Right atrium auricular region (tissue), 2 donors: ENCODE data around the gene DNAAF1. TPM values are rescaled to one million over a fixed set of nuclear protein-coding genes. Genes with fewer than 3 reads are reported as not detected.
A peak's percentile ranks its signal among the peaks of the same experiment; 100 is the strongest.

Source experiments
- DNase-seq: peaks from one replicate; pipeline ENCODE4 v3.0.0-alpha.2; 2019; ENCODE audit warnings: low spot score
- H3K27ac ChIP-seq, 2 donors: fragments of 200-600 bp; sonication (generic); 1 replicate in 1 of 2; 2 replicates in 1 of 2; pipeline ENCODE4 v1.5.1; 2016 to 2019
- H3K27me3 ChIP-seq, 2 donors: fragments of 200-600 bp; sonication (generic); one replicate each; pipeline versions ENCODE4 v1.5.1 to v1.6.0; 2017 to 2019
- H3K36me3 ChIP-seq: fragments of 200-600 bp; sonication (generic); one replicate; pipeline ENCODE4 v1.5.1; 2016
- H3K4me1 ChIP-seq, 2 donors: fragments of 200-600 bp; sonication (generic); one replicate each; pipeline versions ENCODE4 v1.5.1 to v1.6.0; 2017 to 2019
- H3K4me3 ChIP-seq, 2 donors: fragments of 200-600 bp; sonication (generic); 1 replicate in 1 of 2; 2 replicates in 1 of 2; pipeline ENCODE4 v1.5.1; 2017 to 2019; ENCODE audit warnings: mild to moderate bottlenecking in 1 of 2, moderate library complexity in 1 of 2
- H3K9me3 ChIP-seq, 2 donors: fragments of 200-600 bp; sonication (generic); one replicate each; pipeline ENCODE4 v1.5.1; 2019
- CTCF ChIP-seq, 2 donors: fragments of 200-600 bp; sonication (generic); IDR thresholded peaks; one replicate each; pipeline ENCODE4 v1.5.1; 2019; ENCODE audit warnings: antibody characterized with exemption in 2 of 2
- total RNA-seq, 2 donors: library from RNA; depleted of rRNA; stranded (reverse); fragments of >200 nt; gene quantifications; one replicate each; pipeline ENCODE4 v1.1.0, GENCODE V29; 2016

Gene DNAAF1
- total RNA-seq, 2 donors from 2014 or later: 1.8 TPM; not detected in 1

GRCh38 chr16:84138824-84139627, 6.1 kb upstream of the DNAAF1 start:
- H3K9me3 ChIP-seq: no peaks in the 10 kb centered on the region
- DNase-seq: no peak
- H3K36me3 ChIP-seq: no peaks in the 10 kb centered on the region
- TF ChIP-seq CTCF (IDR thresholded peaks at IDR 0.05): no peak
- H3K4me3 ChIP-seq: peak overlapping the region in 1 of 2 donors; percentile 3
- peaks cover 0 to 17% of the 10 kb centered on the region in 2 donors for H3K4me1 ChIP-seq
- peak overlapping the region; percentile 79 to 81 for H3K27ac ChIP-seq
- no peaks in the 10 kb centered on the region for H3K27me3 ChIP-seq

GRCh38 chr16:84139628-84140258, 5.4 kb upstream of the DNAAF1 start:
- H3K4me3 ChIP-seq: no peak overlapping the region

GRCh38 chr16:84141143-84141670, 3.9 kb upstream of the DNAAF1 start:
- no peak for DNase-seq
- H3K27me3 ChIP-seq: no peaks in the 10 kb centered on the region
- no peak overlapping the region for H3K27ac ChIP-seq
- TF ChIP-seq CTCF (IDR thresholded peaks at IDR 0.05): no peak
- no peak overlapping the region for H3K4me3 ChIP-seq
- H3K9me3 ChIP-seq: no peaks in the 10 kb centered on the region
- H3K36me3 ChIP-seq: no peaks in the 10 kb centered on the region
- H3K4me1 ChIP-seq: peaks cover 0 to 28% of the 10 kb centered on the region in 2 donors

More at GRCh38 chr16:84139628-84140258, 5.4 kb upstream of the DNAAF1 start:
- no peaks in the 10 kb centered on the region for H3K9me3 ChIP-seq
- H3K4me1 ChIP-seq: peaks cover 0 to 21% of the 10 kb centered on the region in 2 donors
- DNase-seq: no peak
- H3K27ac ChIP-seq: peak overlapping the region; percentile 79 to 81
- no peak for TF ChIP-seq CTCF (IDR thresholded peaks at IDR 0.05)
- no peaks in the 10 kb centered on the region for H3K27me3 ChIP-seq
- no peaks in the 10 kb centered on the region for H3K36me3 ChIP-seq

GRCh38 chr16:84143081-84143480, 2.0 kb upstream of the DNAAF1 start:
- Histone ChIP-seq H3K27me3 (no peaks in the 10 kb centered on the region), H3K27ac (no peak overlapping the region), H3K9me3 (no peaks in the 10 kb centered on the region), H3K36me3 (no peaks in the 10 kb centered on the region), H3K4me1 (peaks cover 0 to 18% of the 10 kb centered on the region in 2 donors), H3K4me3 (no peak overlapping the region)
- TF ChIP-seq CTCF (IDR thresholded peaks at IDR 0.05): no peak
- DNase-seq: no peak

GRCh38 chr16:84143784-84144199, 1.3 kb upstream of the DNAAF1 start:
- no peak for DNase-seq
- Histone ChIP-seq H3K4me1 (peaks cover 0 to 18% of the 10 kb centered on the region in 2 donors), H3K27ac (peak overlapping the region in 1 of 2 donors; percentile 94), H3K9me3 (no peaks in the 10 kb centered on the region), H3K27me3 (no peaks in the 10 kb centered on the region), H3K4me3 (peak overlapping the region in 1 of 2 donors; percentile 99), H3K36me3 (no peaks in the 10 kb centered on the region)
- no peak for TF ChIP-seq CTCF (IDR thresholded peaks at IDR 0.05)
